GM12878 (cell line): Measurements from ENCODE around the gene DCAF6. TPM values are rescaled to one million over a fixed set of nuclear protein-coding genes. Genes with fewer than 3 reads are reported as not detected.

Experiments used
- ATAC-seq: fragments of 200-7000 bp; cut with Tn5 transposase; 3 replicates; pipeline ENCODE4 v1.9.1; 2020; ENCODE audit warnings: mild to moderate bottlenecking, moderate library complexity
- BruUV-seq: library from RNA; stranded (reverse); fragments of 400-500 nt; replicated peaks from 2 replicates; lab custom pipeline; 2021; lab: Mats Ljungman, UMichigan
- CTCF ChIA-PET: fragments of 300-600 bp; sonication (Branson Sonifier 250); formaldehyde crosslinking; extraction: SDS; loops from one replicate; lab custom pipeline; 2021; ENCODE audit warnings: inconsistent platforms; lab: Yijun Ruan, JAX
- POLR2A ChIA-PET: fragments of 350-600 bp; formaldehyde crosslinking; extraction: SDS; loops from one replicate; lab custom pipeline; 2021; ENCODE audit warnings: inconsistent platforms; lab: Charles Lee
- RAD21 ChIA-PET: fragments of 300-600 bp; sonication (Branson Sonifier 250); formaldehyde crosslinking; loops from one replicate; lab custom pipeline; 2023; ENCODE audit warnings: antibody characterized with exemption; ENCODE audit not compliant: unreplicated experiment; lab: Charles Lee
- SMC1A ChIA-PET: fragments of 300-600 bp; sonication (Branson Sonifier 250); formaldehyde crosslinking; loops from one replicate; lab custom pipeline; 2023; ENCODE audit not compliant: unreplicated experiment, uncharacterized antibody; lab: Charles Lee
- DNase-seq: peaks from one replicate; pipeline ENCODE4 v3.0.0-alpha.2; 2011; ENCODE audit warnings: low read depth, low spot score
- FAIRE-seq: peaks from 3 replicates; lab custom pipeline; 2011; peaks lifted over from hg19 to GRCh38; lab: Jason Lieb, UNC
- H2AFZ ChIP-seq: 2 replicates; pipeline ENCODE4 v1.6.0; 2011; ENCODE audit warnings: low read depth, low read length, control low read depth; ENCODE audit not compliant: control insufficient read depth
- H3K27ac ChIP-seq: 2 replicates; pipeline ENCODE4 v1.5.1; 2011; ENCODE audit warnings: control low read depth; ENCODE audit not compliant: control insufficient read depth, insufficient read depth
- H3K27me3 ChIP-seq, 2 experiments: replicated peaks in 1 of 2; 2 replicates each; pipeline versions ENCODE4 v1.6.0 to v1.6.1; 2011; ENCODE audit warnings: low read length in 1 of 2; ENCODE audit not compliant: control insufficient read depth in 2 of 2, insufficient read depth in 2 of 2
- H3K36me3 ChIP-seq, 2 experiments: 2 replicates each; pipeline ENCODE4 v1.5.1; 2011; ENCODE audit warnings: low read length in 1 of 2; ENCODE audit not compliant: control insufficient read depth in 2 of 2, insufficient read depth in 2 of 2
- H3K4me1 ChIP-seq: 2 replicates; pipeline ENCODE4 v1.6.1; 2011; ENCODE audit warnings: mild to moderate bottlenecking, low read length, moderate library complexity, mixed read lengths; ENCODE audit not compliant: control insufficient read depth, insufficient read depth
- H3K4me2 ChIP-seq: 2 replicates; pipeline ENCODE4 v1.6.0; 2011; ENCODE audit warnings: control low read depth; ENCODE audit not compliant: control insufficient read depth, insufficient read depth
- H3K4me3 ChIP-seq: fragments of 200-600 bp; sonication (generic); 2 replicates; pipeline ENCODE4 v1.5.1; 2016
- H3K79me2 ChIP-seq: 2 replicates; pipeline ENCODE4 v1.6.0; 2011; ENCODE audit warnings: low read length; ENCODE audit not compliant: control insufficient read depth, insufficient read depth
- H3K9ac ChIP-seq: 2 replicates; pipeline ENCODE4 v1.8.0; 2011; ENCODE audit warnings: low read length, control low read depth, mixed read lengths; ENCODE audit not compliant: control insufficient read depth, insufficient read depth
- H3K9me3 ChIP-seq: replicated peaks from 3 replicates; pipeline ENCODE4 v1.5.1; 2011; ENCODE audit warnings: mild to moderate bottlenecking, low read length; ENCODE audit not compliant: control insufficient read depth, insufficient read depth
- H4K20me1 ChIP-seq: 2 replicates; pipeline ENCODE4 v1.6.0; 2011; ENCODE audit not compliant: control insufficient read depth, insufficient read depth
- BACH1 ChIP-seq: fragments of 450-650 bp; IDR thresholded peaks from 2 replicates; pipeline ENCODE4 v1.6.1; 2017; ENCODE audit warnings: mild to moderate bottlenecking, borderline replicate concordance
- CBX5 ChIP-seq: sonication (generic); IDR thresholded peaks from 2 replicates; pipeline ENCODE4 v1.6.1; 2016; ENCODE audit warnings: low read depth, moderate library complexity, mild to moderate bottlenecking, inconsistent platforms
- CEBPB ChIP-seq, 2 experiments: fragments of 150-350 bp in 1 of 2; IDR thresholded peaks; 2 replicates each; pipeline ENCODE4 v1.6.1; 2012 to 2014; ENCODE audit warnings: low read depth in 2 of 2, low read length in 2 of 2, borderline replicate concordance in 1 of 2, inconsistent platforms in 1 of 2
- NFYA ChIP-seq: IDR thresholded peaks from 2 replicates; pipeline ENCODE4 v1.6.1; 2011; ENCODE audit warnings: low read depth, mild to moderate bottlenecking, low read length, improper control_type of control experiment, borderline replicate concordance
- NR2C2 ChIP-seq: IDR thresholded peaks from 2 replicates; pipeline ENCODE4 v1.6.1; 2011; ENCODE audit warnings: borderline replicate concordance, low read depth; ENCODE audit not compliant: control insufficient read depth, insufficient read length
- POLR2AphosphoS5 ChIP-seq: IDR thresholded peaks from 2 replicates; pipeline ENCODE4 v1.6.1; 2011; ENCODE audit warnings: mild to moderate bottlenecking, low read length, inconsistent platforms
- SPI1 ChIP-seq: IDR thresholded peaks from 2 replicates; pipeline ENCODE4 v1.6.1; 2011; ENCODE audit warnings: low read depth, mild to moderate bottlenecking, low read length, moderate library complexity, borderline replicate concordance; ENCODE audit not compliant: insufficient read depth
- ZBED1 ChIP-seq: IDR thresholded peaks from 2 replicates; pipeline ENCODE4 v1.6.1; 2016; ENCODE audit warnings: borderline replicate concordance
- ZZZ3 ChIP-seq: IDR thresholded peaks from 2 replicates; pipeline ENCODE4 v1.6.1; 2011; ENCODE audit warnings: low read depth; ENCODE audit not compliant: control insufficient read depth, insufficient read length
- WGBS: methylation state at CpG from one replicate; pipeline ENCODE4 v1.1.6; 2016; ENCODE audit warnings: low lambda C conversion rate; ENCODE audit not compliant: insufficient replicate concordance, insufficient coverage; ENCODE audit errors: missing lambda C conversion rate; 5-methylcytosine and 5-hydroxymethylcytosine counted together
- in situ Hi-C: fragments of 300-500 bp; cut with MboI; formaldehyde crosslinking; loops from 9 replicates; pipeline ENCODE4 v1.14.3; 2018; ENCODE audit warnings: mixed read lengths
- intact Hi-C: fragments of 100-400 bp; cut with micrococcal nuclease; formaldehyde crosslinking; loops from one replicate; pipeline ENCODE4 v1.14.2; 2022; ENCODE audit not compliant: unreplicated experiment
- polyA plus RNA-seq, 11 experiments: library from polyadenylated mRNA; depleted of rRNA in 4 of 11; unstranded in 6 of 11; stranded (reverse) in 5 of 11; fragments of >200 nt; fragmentation: Nextera tagmentation in 4 of 11; fragmentation: Illumina TruSeq in 1 of 11; extraction: Ambion mirVana in 4 of 11; extraction: Trizol in 1 of 11; gene quantifications; 1 replicate in 1 of 11; 2 replicates in 10 of 11; pipeline versions ENCODE4 v1.2.1 to v1.2.3, GENCODE V29; 2011 to 2016; ENCODE audit warnings: inconsistent platforms in 2 of 11, missing spikeins in 2 of 11, low read depth in 1 of 11
- total RNA-seq, 4 experiments: library from RNA; depleted of rRNA in 3 of 4; stranded (reverse); fragments of >200 nt in 3 of 4; fragmentation: Illumina TruSeq in 1 of 4; extraction: Trizol in 1 of 4; gene quantifications; 2 replicates each; pipeline versions ENCODE4 v1.2.1 to v1.2.3, GENCODE V29; 2013 to 2021

DCAF6 gene
- total and polyA plus RNA-seq, 10 of the 15 experiments (the other 5 are each of a cell fraction or from before 2014, with no cell fraction given) = 11.4 to 62.7 (median 33.0) TPM

GRCh38 chr1:167943541-167943940 is 7.1 kb downstream of the DCAF6 start:
- no peak overlapping the region for H3K27ac ChIP-seq
- SMC1A ChIA-PET = no interaction called here
- ATAC-seq = no peak
- RAD21 ChIA-PET = no interaction called here
- no peak overlapping the region for H3K9ac ChIP-seq
- no peak for DNase-seq
- H2AFZ ChIP-seq = no peak overlapping the region
- H3K4me3 ChIP-seq = no peak overlapping the region
- intact Hi-C loops (no loop called here), in situ Hi-C loops (no loop called here)
- FAIRE-seq = no peak
- CTCF ChIA-PET = interaction anchor here (1.0 kb wide), 1 partner anchor 202 kb away, joined by 3 read pairs; no protein-coding TSS in a partner anchor
- no peaks in the 10 kb centered on the region for H4K20me1 ChIP-seq
- H3K4me2 ChIP-seq = no peak overlapping the region
- no peaks in the 10 kb centered on the region; the same call in 1 of the 3 replicates for H3K9me3 ChIP-seq
- H3K36me3 ChIP-seq = no peaks in the 10 kb centered on the region; a peak in 1 of 4 replicates
- no TSS peak for BruUV-seq
- no peaks in the 10 kb centered on the region for H3K4me1 ChIP-seq
- H3K79me2 ChIP-seq = peaks cover 71% of the 10 kb centered on the region
- no peaks in the 10 kb centered on the region for H3K27me3 ChIP-seq
- 94% methylated on average over 9 of the region's 9 CpGs for WGBS
- TF ChIP-seq NR2C2 = no peak
- no peak for TF ChIP-seq CEBPB (IDR thresholded peaks at IDR 0.05; ENCODE audit: borderline replicate concordance in 1 of 2, low read depth in 2 of 2, low read length in 2 of 2)
- TF ChIP-seq CBX5 = no peak
- TF ChIP-seq SPI1 = no peak
- TF ChIP-seq BACH1 = no peak
- TF ChIP-seq ZBED1 = no peak
- POLR2A ChIA-PET = interaction anchor here (1.4 kb wide), 1 partner anchor 10 kb away, joined by 4 read pairs; no protein-coding TSS in a partner anchor

DNA sequence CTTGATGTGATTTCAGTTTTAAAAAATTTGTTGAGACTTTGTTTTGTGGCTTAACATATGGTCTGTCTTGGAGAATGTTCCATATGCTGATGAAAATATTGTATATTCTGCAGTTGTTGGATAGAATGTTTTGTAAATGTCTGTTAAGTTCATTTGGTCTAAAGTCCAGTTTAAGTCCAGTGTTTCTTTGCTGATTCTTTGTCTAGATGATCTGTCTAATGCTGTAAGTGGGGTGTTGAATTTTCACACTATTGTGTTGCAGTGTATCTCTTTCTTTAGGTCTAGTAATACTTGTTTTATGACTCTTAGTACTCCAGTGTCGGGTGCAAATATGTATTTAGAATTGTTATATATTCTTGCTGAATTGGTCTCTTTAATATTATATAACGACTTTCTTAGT is 11.2 kb downstream of the DCAF6 start:
- BruUV-seq = no TSS peak
- Histone ChIP-seq H3K4me1 (no peaks in the 10 kb centered on the region), H3K9me3 (no peaks in the 10 kb centered on the region; the same call in 1 of the 3 replicates), H3K4me2 (no peak overlapping the region), H3K27me3 (no peaks in the 10 kb centered on the region), H3K9ac (no peak overlapping the region), H4K20me1 (no peaks in the 10 kb centered on the region), H3K79me2 (peaks cover 46% of the 10 kb centered on the region), H2AFZ (no peak overlapping the region), H3K36me3 (no peaks in the 10 kb centered on the region; a peak in 1 of 4 replicates), H3K27ac (no peak overlapping the region), H3K4me3 (no peak overlapping the region)
- in situ Hi-C loops (no loop called here), intact Hi-C loops (no loop called here)
- ChIA-PET SMC1A (interaction anchor here (1.0 kb wide), 1 partner anchor 11 kb away, joined by 4 read pairs; the partner anchor contains the start of genes DCAF6 and MPC2), RAD21 (interaction anchor here (2.4 kb wide), 1 partner anchor 12 kb away, joined by 7 read pairs; no protein-coding TSS in a partner anchor), CTCF (no interaction called here), POLR2A (no interaction called here)
- TF ChIP-seq POLR2AphosphoS5 = no peak
- no peak for TF ChIP-seq NFYA
- TF ChIP-seq ZZZ3 = no peak
- 100% methylated on average over 2 of the region's 2 CpGs for WGBS
- DNase-seq (no peak), ATAC-seq (no peak), FAIRE-seq (no peak)
